ENCODE results near the gene CNTN5. TPM values are rescaled to one million over a fixed set of nuclear protein-coding genes. Genes with fewer than 3 reads are reported as not detected.

The CNTN5 gene
- total RNA-seq, 3 donors from 2014 or later (not counting 1 experiment from before 2014, with no cell fraction given), result not detected

DNA sequence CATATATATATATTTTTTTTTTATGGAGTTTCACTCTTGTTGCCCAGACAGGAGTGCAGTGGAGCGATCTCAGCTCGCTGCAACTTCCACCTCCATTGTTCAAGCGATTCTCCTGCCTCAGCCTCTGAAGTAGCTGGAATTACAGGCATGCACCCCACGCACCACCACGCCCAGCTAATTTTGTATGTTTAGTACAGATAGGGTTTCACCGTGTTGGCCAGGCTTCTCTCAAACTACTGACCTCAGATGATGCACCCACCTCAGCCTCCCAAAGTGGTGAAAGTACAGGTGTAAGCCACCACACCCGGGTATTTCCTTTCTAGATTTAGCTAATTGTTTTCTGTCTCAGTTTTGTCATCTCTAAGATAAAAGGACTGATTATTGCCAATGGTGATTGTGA, 821.1 kb downstream of the CNTN5 start:
- H3K9me3 ChIP-seq (ENCODE audit: control insufficient read depth, insufficient read depth, low read length), result peaks cover 2% of the 10 kb centered on the region
- H3K36me3 ChIP-seq (ENCODE audit: control insufficient read depth, insufficient read depth, low read length), result no peaks in the 10 kb centered on the region
- Mint-ChIP-seq H3K9me3 (peaks cover 3 to 18% of the 10 kb centered on the region in 2 donors), H3K27ac (no peak overlapping the region), H3K36me3 (no peaks in the 10 kb centered on the region), H3K27me3 (ENCODE audit: low read depth in 2 of 2) (no peaks in the 10 kb centered on the region), H3K4me3 (no peak overlapping the region), H3K4me1 (no peaks in the 10 kb centered on the region)
- 78% methylated on average over 6 of the region's 7 CpGs for WGBS (ENCODE audit: insufficient coverage)
- no peaks in the 10 kb centered on the region for H3K4me1 ChIP-seq (ENCODE audit: control insufficient read depth, insufficient read depth, low read length)
- H3K27me3 ChIP-seq (ENCODE audit: control insufficient read depth, insufficient read depth, low read length), result no peaks in the 10 kb centered on the region
- no peak overlapping the region for H3K4me3 ChIP-seq (ENCODE audit: low read length)
- DNase-seq, result no peak
- TF ChIP-seq, protein P1, sequence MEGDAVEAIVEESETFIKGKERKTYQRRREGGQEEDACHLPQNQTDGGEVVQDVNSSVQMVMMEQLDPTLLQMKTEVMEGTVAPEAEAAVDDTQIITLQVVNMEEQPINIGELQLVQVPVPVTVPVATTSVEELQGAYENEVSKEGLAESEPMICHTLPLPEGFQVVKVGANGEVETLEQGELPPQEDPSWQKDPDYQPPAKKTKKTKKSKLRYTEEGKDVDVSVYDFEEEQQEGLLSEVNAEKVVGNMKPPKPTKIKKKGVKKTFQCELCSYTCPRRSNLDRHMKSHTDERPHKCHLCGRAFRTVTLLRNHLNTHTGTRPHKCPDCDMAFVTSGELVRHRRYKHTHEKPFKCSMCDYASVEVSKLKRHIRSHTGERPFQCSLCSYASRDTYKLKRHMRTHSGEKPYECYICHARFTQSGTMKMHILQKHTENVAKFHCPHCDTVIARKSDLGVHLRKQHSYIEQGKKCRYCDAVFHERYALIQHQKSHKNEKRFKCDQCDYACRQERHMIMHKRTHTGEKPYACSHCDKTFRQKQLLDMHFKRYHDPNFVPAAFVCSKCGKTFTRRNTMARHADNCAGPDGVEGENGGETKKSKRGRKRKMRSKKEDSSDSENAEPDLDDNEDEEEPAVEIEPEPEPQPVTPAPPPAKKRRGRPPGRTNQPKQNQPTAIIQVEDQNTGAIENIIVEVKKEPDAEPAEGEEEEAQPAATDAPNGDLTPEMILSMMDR (IDR thresholded peaks at IDR 0.05), result no peak
- ATAC-seq, result no peak
- intact Hi-C loops (cut with micrococcal nuclease), result no loop called here
- no peak overlapping the region for H3K27ac ChIP-seq (ENCODE audit: low read length)

DNA sequence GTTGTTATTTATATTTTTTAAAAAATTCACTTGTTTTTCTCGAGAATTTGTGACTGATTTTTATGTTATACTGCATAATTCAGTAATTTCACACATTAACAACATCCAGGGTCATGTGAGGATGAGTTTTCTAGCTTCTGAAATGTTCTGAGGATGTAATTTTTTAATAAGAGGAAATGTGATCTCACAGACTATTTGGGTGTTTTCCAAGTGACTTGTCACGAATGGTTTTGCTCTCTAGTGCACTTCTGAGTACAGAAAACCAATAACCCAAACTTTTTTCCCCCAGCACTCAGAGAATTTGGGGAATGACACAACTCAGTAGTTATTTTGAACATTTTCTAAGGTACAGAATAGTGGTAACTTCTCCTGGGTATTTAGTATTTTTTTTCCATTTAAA, 845.2 kb downstream of the CNTN5 start:
- Mint-ChIP-seq H3K4me1 (no peaks in the 10 kb centered on the region), H3K36me3 (peaks cover 6% of the 10 kb centered on the region), H3K4me3 (no peak overlapping the region), H3K27me3 (ENCODE audit: low read depth in 2 of 2) (no peaks in the 10 kb centered on the region), H3K27ac (no peak overlapping the region), H3K9me3 (peaks cover 6 to 11% of the 10 kb centered on the region in 2 donors)
- ATAC-seq, result no peak
- DNase-seq, result no peak
- TF ChIP-seq, protein P1 (IDR thresholded peaks at IDR 0.05), result no peak
- Histone ChIP-seq H3K27me3 (ENCODE audit: control insufficient read depth, insufficient read depth, low read length) (no peaks in the 10 kb centered on the region), H3K27ac (ENCODE audit: low read length) (no peak overlapping the region), H3K36me3 (ENCODE audit: control insufficient read depth, insufficient read depth, low read length) (no peaks in the 10 kb centered on the region), H3K9me3 (ENCODE audit: control insufficient read depth, insufficient read depth, low read length) (no peaks in the 10 kb centered on the region), H3K4me3 (ENCODE audit: low read length) (no peak overlapping the region), H3K4me1 (ENCODE audit: control insufficient read depth, insufficient read depth, low read length) (no peaks in the 10 kb centered on the region)
- no CpG with 5 or more reads among the region's 2 CpGs for WGBS (ENCODE audit: insufficient coverage)
- intact Hi-C loops (cut with micrococcal nuclease), result no loop called here

DNA sequence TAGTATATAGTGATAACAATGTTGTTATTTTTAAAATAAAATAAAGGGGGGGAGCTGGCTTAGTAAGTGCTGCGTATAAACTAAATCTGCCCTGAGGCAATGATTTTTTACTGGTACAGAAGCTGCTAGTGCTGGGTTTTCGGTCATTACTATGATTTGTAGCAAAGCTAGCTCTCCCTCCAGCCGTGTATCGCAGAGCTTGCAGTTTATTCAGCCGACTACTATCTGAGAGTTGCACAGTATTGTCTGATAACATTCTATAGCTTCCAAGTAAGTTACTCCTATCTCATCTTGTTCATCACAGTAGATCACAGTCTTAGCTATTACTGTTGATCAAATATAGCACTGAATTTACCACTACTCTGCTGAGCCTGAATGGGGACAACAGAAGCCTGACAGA, 860.9 kb downstream of the CNTN5 start:
- no peaks in the 10 kb centered on the region for H3K36me3 ChIP-seq (ENCODE audit: control insufficient read depth, insufficient read depth, low read length)
- H3K4me3 ChIP-seq (ENCODE audit: low read length), result no peak overlapping the region
- peaks cover 4% of the 10 kb centered on the region for H3K9me3 ChIP-seq (ENCODE audit: control insufficient read depth, insufficient read depth, low read length)
- Mint-ChIP-seq H3K9me3 (peaks cover 12 to 20% of the 10 kb centered on the region in 2 donors), H3K4me3 (no peak overlapping the region), H3K36me3 (no peaks in the 10 kb centered on the region), H3K4me1 (no peaks in the 10 kb centered on the region), H3K27me3 (ENCODE audit: low read depth in 2 of 2) (no peaks in the 10 kb centered on the region), H3K27ac (no peak overlapping the region)
- no peaks in the 10 kb centered on the region for H3K4me1 ChIP-seq (ENCODE audit: control insufficient read depth, insufficient read depth, low read length)
- no peak overlapping the region for H3K27ac ChIP-seq (ENCODE audit: low read length)
- ATAC-seq (no peak), DNase-seq (no peak)
- intact Hi-C loops (cut with micrococcal nuclease), result no loop called here
- no peaks in the 10 kb centered on the region for H3K27me3 ChIP-seq (ENCODE audit: control insufficient read depth, insufficient read depth, low read length)
- WGBS (ENCODE audit: insufficient coverage), result 78% methylated on average over 5 of the region's 5 CpGs
- TF ChIP-seq, protein P1 (IDR thresholded peaks at IDR 0.05), result no peak

DNA sequence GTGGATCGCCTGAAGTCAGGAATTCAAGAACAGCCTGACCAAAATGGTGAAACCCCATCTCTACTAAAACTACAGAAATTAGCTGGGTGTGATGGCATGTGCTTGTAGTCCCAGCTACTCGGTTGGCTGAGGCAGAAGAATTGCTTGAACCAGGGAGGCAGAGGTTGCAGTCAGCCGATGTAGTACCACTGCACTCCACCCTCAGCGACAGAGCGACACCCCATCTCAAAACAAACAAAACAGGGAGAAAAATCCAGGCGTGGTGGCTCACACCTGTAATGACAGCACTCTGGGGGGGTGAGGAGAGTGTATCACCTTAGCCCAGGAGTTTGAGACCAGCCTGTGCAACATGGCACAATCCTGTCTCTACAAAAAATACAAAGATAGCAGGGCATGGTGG, 864.0 kb downstream of the CNTN5 start:
- no peak for ATAC-seq
- 84% methylated on average over 5 of the region's 6 CpGs for WGBS (ENCODE audit: insufficient coverage)

More for the DNA sequence above, 864.0 kb downstream of the CNTN5 start:
- H3K36me3 Mint-ChIP-seq, result no peaks in the 10 kb centered on the region
- Histone ChIP-seq H3K27me3 (ENCODE audit: control insufficient read depth, insufficient read depth, low read length) (no peaks in the 10 kb centered on the region), H3K27ac (ENCODE audit: low read length) (no peak overlapping the region), H3K4me3 (ENCODE audit: low read length) (no peak overlapping the region), H3K9me3 (ENCODE audit: control insufficient read depth, insufficient read depth, low read length) (peaks cover 4% of the 10 kb centered on the region), H3K4me1 (ENCODE audit: control insufficient read depth, insufficient read depth, low read length) (no peaks in the 10 kb centered on the region), H3K36me3 (ENCODE audit: control insufficient read depth, insufficient read depth, low read length) (no peaks in the 10 kb centered on the region)
- peaks cover 12 to 32% of the 10 kb centered on the region in 2 donors for H3K9me3 Mint-ChIP-seq
- no peak overlapping the region for H3K27ac Mint-ChIP-seq
- no peaks in the 10 kb centered on the region for H3K4me1 Mint-ChIP-seq
- no peaks in the 10 kb centered on the region for H3K27me3 Mint-ChIP-seq (ENCODE audit: low read depth in 2 of 2)
- intact Hi-C loops (cut with micrococcal nuclease), result no loop called here
- DNase-seq, result no peak
- H3K4me3 Mint-ChIP-seq, result no peak overlapping the region
- TF ChIP-seq, protein P1 (IDR thresholded peaks at IDR 0.05), result no peak
